ENCODE results near the gene LBH.
A peak's percentile ranks its signal among the peaks of the same experiment; 100 is the strongest.

Gene LBH

DNA sequence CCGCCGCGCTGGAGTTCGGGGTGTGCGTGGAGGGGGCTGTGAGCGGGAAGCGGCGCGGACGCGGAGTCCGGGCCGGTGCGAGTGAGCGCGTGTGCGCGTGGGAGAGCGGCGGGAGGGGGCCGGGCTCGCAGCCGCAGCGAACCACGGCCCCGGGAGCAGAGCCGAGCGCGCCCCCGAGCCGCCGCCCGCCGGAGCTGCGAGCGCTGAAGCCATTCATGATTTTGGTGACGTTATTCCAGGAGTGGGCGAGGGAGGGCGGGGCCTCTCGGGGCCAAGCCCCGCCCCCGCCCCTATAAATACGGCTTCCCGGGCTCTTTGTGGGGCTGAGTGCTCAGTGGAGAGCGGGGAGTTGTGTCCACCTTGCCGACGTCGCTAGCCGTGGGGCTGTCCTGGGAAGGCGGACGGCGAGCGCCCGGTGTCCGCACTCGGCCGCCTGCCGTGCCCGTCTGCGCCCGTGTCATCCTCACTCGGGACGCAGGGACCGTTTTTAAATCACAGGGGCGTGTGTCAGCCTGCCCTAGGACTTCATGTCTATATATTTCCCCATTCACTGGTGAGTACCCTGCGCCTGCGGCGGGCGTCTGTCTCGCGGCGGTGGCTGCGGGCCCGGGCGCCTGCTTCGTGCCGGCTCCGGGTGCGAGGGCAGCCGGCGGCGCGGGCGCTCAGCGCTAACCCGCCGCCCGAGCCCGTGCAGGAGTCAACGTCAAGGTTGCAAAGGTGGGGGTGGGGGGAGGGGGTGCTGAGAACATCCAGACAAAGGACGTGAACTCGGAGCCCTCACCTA lies at the start of gene LBH:
Gene LBH (plus strand): TSS at position 323 of the 784 bp plus-strand sequence. CDS start 205 bp downstream, at position 528.
- DNase-seq: no peak

DNA sequence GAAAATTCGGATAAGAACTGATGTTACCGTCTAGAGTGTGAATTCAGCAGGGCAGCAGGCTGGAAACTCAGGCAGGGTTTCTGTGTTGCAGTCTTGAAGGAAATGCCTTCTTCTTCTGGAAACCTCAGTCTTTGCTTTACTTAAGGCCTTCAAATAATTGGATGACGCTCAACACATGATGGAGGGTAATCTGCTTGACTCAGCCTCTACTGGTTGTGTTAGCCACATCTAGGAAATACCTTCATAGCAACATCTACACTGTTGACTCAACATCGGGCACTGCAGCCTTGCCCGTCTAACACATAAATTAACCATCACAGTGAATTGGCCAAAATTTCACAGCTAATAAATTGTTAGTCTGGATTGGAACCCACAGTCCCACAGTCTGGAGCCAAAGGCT lies 47.3 kb upstream of the LBH start:
- DNase-seq: no peak

DNA sequence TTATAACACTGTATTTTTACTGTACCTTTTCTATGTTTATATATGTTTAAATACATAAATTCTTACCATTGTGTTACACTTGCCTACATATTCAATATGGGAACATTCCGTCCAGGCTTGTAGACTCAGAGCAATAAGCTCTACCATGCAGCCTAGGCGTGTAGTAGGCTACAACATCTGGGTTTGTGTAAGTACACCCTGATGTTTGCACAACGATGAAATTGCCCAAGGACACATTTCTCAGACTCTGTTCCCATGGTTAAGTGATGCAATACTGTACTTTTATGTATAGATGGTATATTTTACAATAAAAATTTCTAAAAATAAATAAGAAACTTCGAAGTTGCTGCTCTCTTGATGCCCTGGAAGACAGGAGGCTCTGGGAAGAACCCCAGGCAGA lies 46.2 kb upstream of the LBH start:
- no peak for DNase-seq

DNA sequence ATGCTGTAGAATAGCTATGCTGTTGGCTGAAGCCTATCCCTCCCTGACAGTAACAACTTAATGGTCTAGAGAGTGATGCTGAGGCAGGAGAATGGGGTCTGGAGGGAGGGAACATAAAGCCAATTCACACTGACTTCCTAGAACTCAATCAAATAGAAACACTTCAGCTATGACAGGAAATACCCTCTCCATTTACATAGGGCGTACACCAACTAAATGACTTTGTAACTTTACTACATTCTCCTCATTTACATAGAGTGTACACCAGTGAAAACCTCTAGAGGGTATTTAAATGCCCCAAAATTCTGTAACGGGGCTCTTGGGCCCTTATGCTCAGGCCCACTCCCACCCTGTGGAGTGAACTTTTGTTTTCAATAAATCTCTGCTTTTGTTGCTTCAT lies 43.0 kb upstream of the LBH start:
- no peak for DNase-seq

DNA sequence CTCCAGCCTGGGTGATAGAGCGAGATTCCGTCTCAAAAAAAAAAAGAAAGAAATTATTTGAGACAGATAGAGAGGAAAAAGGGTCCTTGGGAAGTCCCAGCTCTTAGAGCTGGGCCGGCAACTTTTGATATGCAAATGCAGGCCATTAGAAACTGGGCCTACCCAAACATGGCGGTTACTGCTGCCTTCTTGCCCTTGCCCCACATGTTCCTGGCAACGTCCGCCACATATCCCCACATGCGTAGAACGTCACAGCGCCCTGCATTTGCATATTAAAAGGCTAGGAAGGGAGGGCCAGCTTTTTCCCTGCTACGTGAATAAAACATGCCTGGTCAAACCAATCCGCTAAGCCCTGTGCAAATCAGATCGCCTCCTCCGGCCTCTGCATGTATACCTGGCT lies 40.7 kb upstream of the LBH start:
- DNase-seq: no peak

DNA sequence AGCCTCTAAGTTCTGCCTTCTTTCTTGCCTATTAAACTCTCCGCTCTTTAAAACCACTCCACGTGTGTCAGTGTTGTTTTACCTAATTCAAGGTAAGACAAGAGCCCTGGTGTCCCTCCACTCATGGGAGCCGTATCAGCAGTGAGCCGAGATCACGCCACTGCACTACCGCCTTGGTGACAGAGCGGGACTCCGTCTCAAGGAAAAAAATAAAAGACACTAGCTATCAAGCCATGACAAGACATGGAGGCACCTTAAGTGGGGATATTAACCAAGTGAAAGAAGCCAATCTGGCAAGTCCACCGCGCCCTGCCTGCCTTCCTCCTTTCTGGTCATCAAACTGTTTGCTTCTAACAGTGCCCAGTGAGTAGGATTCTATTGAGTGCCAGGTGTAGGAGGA lies 40.2 kb upstream of the LBH start:
- DNase-seq: no peak

DNA sequence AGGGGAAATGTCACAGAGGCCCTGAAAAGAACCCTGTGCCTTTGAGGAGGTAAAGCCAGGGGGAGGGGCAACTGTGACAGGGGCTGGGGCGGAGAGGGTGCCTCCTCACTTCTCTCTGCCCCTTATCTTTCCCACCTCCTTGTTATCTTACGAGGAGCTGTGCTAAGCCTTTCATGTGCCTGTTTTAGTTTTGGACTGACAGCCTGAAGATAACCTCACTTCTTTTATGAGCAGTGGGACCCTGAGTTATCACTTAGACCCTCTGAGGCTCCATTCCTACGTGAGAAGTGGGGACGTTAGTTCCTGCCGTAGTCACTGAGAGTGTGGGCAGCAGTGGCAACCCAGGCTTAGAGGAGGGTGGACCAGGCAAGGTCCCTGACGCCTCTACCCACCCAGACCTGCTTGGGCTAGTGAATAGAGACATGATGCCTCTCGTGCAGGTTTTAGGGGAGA lies 39.5 kb upstream of the LBH start:
- DNase-seq: no peak

DNA sequence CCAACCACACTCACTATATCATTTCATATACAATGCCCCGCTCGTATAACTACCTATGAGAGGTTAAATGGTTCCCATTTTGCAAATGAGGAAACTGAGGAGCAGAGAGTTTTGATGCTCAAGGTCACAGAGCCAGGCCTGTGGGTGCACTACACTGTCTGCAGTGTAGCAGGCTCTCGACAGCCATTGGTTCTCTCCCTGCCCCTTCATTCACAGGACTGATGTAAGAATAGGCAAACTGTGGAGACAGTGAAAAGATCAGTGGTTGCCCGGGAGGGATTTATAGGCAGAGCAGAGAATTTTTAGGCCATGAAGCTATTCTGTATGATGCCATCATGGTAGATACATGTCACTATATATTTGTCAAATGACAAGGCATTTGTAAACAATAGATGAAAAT lies 39.0 kb upstream of the LBH start:
- DNase-seq: no peak

DNA sequence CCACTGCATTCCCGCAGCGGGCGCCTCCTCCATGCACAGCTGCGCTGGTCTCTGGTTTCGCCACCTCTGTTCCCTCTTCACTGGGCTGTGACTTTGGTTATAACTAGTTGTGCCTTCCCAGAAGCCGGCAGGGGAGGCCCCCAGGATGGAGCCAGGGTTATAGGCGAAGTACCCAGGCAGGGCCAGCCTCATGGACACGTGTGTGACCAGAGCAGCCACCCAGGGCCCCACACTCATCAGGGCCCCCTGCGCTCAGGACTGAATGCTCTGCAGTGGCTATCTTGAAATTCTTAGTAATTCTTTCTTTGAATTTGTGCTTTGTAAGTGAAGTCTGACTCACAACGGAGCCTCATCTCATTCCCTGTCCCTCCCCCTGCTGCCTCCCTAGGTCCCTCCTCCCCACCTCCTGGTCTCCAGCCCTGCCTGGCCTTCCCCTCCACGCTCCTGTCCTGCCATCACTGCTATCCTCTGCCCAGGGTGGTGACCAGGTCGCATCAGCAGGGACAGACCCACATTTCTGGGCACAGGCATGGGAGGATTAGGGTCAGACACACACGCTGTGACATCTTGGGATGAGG lies 38.1 kb upstream of the LBH start:
- DNase-seq: no peak

DNA sequence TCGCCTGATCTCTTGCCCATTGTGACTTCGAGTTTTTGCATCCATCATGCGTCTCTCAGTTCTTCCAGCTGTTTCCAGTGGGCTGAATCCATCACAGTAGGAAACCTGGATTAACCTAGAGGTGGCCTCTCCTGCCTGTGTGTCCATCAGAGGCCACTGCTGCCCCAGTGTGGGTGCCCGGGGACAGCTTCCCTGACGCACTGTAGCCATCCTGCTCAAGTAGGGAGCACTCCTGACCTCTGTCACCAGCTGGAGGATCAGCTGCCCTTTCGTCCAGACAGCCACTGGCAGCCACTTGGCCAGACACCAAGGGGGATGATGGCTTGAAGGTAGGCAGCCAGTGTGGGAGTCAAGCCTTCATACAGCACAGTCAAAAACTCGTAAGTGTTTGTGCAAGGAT lies 36.9 kb upstream of the LBH start:
- DNase-seq: no peak

DNA sequence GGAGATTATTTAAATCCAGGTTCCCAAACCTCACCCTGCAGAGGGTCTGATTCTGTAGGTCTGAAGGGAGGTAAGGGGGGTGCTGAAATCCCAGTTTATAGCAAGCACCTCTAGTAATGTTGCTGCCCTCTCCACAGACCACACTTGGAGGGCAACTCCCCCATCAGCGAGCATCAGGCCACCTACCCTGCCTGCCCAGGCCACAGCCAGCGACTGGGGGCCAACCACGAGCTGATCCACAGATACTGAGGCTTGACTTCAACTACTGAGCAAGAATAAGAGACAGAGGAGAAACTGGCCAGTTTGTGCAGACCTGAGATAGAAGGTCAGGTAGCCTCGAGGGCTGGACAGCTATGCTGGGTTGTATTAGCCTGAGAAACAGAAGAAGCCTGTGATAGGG lies 36.3 kb upstream of the LBH start:
- DNase-seq: no peak

DNA sequence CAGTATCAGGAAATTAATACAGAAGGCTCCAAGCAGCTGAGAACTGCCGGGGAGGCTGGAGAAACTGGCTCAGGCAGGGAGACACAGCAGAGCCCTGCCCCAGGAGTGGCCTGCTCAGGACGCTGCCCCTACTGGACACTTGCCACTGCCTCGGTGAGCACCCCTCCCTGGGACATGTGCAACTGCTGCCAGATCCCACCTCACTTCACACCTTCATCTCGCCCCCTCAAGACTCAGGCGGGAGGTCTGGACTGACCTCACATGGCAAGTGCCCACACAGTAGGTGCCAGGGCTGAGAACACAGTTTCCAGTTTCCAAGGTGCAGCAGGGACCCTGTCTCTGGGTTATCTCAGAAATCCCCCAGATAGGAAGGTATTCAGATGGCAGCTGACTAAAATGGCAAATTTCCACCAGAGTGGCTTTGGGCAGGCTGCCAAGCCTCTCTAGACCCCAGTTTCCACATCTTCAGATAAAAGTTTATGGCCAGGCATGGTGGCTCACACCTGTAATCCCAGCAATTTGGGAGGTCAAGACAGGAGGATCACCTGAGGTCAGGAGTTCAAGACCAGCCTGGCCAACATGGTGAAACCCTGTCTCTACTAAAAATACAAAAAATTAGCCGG lies 33.7 kb upstream of the LBH start:
- DNase-seq: no peak

DNA sequence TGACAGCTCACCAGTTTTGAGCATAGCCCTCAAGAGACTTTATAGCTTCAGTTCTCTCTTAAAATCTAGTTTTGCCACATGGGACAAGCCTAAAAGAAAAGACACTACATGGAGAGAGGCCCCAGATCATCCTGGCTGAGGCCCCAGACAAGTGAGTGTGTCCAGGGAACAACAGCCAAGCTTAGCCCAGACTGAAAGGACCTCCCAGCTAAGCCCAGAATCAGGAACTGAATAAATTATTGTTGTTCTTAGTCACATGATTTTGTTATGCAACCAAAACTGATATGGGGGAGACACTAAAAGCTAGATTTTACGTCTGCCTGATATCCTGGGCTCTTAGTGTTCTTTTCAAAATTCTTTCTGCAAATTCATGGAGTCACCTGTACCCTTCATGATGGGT lies 29.3 kb upstream of the LBH start:
- no peak for DNase-seq

DNA sequence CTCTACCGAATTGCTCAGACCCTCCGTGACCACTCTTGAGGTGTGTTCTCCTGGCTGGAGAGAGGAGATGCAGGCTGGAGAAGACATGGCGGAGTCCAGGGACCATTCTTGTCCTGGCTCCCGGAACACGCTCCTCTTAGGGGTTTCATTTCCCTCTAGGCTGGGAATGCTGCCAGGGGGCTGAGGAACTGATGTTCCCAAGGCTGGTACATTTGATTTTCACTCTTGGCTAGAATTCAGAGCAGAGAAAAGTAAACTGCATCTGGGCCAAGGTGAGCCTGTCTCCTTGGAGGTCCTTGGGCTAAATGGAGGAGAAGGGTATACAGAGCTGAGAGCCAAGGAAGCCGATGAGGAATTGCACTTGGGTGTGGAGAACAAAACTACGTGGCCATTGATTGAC lies 28.2 kb upstream of the LBH start:
- DNase-seq: no peak

DNA sequence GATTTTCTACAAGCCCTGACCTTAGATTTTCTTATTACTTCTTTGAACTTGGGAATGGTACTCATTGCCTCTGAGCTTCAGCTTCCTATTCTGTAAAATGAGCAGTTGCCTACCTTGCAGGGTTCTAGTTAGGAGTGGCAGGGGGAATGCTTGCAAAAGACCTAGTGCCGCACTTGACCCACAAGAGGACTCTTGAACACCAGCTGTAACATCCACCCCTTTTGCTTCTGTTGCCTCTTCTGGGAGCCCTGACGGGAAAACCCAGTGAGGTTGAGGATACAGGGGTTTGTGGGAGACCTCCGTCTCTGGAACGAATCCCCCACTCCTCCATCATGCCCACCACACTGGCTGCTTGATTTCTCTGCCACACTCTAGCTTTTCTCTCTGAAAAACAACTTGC lies 27.1 kb upstream of the LBH start:
- no peak for DNase-seq

DNA sequence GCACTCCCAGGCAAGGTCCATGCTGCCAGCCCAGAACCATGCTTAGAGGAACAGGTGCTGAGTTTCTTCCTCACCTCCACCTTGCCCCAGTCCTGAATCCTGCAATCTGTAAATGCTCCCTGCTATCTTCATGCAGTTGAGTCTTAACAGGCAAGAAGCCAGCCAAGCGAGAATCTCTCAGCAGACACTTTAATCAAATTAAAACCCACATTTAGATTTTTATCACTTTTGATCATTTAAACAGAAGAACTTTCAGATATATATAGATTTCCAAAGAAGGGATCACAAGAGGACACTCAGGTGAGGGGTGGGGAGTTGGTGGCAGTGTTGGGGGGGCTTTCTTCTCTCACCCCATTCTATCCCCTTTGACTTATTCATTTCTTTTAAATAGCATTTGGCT lies 25.9 kb upstream of the LBH start:
- DNase-seq: no peak

DNA sequence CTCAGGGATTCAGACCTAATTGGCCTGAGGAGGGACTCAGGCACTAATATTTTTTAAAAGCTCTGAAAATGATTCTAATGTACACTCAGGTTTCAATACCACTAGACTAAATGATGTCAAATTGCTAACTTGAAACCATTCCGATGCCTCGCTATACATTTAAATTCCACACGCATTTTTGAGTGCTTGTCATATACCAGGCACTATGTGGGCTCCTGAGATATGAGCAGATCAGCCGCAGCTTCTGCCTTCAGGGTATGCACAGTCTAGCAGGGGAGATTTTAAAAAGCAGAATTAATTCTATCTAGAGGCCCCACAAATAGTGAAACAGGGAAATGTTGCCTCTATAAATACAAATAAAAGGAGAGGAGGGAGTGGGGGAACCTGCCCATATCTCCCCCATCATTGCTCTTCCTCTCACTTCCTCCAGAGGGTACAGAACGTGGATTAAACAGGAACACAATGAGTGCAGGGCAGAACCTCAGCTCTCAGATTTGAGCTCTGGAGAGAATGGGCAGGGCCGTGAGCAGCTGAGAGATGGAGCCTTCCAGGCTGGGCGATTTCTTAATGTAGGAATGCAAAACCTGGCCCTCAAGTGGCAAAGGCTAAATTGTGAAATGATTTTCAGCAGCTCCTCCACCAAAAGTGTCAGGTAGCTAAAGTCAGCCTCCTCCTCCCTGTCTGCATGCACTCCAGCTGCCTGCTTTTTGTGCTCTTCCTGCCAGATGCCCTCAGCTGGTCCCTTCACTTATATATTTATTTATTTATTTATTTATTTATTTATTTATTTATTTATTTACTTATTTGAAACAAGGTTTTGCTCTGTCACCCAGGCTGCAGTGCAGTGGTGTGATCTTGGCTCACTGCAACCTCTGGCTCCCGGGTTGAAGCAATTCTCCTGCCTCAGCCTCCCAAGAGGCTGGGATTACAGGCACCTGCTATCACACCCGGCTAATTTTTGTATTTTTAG lies 24.6 kb upstream of the LBH start:
- DNase-seq: no peak

DNA sequence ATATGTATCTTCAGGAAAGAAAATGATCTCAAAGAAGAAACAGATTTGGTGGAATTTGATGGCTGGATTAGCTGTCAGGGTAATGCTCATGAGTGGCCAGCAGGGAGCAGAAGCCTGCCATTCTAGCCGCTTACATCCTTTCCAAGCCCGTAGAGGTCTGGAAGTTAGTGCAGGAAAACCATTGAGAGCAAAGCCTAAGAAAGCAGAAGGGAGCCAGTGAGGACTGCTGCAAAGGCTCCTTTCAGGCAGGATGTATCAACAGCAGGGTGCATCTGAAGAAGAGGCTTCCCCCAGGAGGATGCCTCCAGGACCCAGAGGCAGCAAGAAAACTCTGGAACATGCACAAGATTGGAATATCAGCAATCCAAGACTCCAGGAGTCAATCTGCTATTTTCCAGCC lies 22.9 kb upstream of the LBH start:
- peak; percentile 45 for DNase-seq

DNA sequence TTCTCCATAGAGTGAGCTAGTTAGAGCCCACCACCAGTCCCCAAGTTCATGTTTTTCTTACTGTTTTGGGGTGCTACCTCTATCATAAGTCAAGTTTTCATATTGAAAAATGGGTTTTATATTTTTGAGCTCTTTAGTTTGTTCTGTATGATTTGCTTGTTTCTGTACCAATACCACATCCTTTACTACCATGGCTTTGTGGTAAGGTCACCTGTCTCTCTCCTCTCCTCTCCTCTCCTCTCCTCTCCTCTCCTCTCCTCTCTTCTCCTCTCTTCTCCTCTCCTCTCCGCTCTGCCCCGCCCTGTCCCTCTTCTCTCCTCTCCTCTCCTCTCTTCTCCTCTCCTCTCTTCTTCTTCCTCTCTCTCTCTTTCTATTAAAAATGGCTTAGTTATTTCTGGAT lies 22.1 kb upstream of the LBH start:
- DNase-seq: no peak

DNA sequence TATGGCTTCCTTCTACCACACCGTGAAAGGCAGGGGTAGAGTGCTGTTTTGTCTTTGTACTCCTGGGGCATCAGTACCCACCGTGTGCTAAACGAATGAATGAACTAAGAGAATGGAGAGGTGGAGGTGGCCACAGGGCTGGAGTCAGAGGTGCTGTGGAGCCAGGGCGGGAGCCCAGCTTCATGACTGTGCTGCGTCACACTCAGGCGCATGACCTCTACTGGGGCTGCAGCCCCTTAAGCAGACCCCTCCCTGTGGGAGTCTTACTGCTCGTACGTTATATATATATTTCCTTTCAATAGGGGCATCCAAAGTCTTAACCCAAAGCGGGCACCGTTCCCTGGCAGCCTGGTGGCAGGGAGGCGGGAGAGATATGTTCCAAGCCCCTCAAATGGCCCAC lies 18.0 kb upstream of the LBH start:
- no peak for DNase-seq

DNA sequence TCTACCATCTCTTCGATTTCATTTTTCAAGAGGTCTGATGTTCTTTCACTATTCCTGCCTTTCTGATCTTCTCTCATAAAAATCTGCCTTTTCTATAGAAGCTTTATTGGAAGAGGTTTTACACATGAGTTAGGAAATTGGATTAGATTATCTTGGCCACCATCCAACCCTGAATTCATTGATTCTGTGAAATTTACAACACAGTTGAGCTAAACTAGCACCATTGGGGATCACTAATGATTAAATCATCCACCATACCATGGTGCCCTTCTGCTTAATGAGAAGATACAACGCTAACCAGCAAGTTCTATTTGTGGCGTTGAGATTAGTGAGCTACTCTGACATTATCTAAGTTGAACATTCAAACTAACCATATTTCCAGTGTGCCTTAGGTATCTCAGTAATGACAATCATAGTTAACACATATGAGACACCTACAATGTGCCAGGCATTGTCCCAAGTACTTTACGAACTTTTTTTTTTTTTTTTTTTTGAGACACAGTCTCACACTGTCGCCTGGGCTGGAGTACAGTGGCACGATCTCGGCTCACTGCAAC lies 17.3 kb upstream of the LBH start:
- DNase-seq: no peak

DNA sequence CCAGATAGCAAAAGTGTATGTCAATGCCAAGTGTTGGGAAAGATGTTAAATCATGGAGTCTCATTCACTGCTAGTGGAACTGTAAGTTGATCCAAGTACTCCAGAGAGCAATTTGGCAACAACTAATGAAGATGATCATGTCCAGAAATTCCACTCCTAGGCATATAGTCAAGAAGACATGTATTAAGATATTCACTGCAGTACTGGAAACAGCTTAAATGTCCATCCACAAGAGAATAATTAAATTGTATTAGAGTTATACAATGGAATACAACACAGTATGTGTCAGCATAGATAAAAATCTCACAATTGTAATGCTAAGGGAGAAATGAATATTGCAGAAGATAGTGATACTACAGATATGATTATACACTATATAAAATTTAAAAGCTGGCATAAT lies 15.2 kb upstream of the LBH start:
- no peak for DNase-seq

Measured in COR-L47 (cell line).